Measurements from ENCODE around the gene SCO1. TPM values are rescaled to one million over a fixed set of nuclear protein-coding genes. Genes with fewer than 3 reads are reported as not detected.

SCO1 gene
- total RNA-seq, 4 donors from 2014 or later: 15.4 to 29.6 (median 24.1) TPM

DNA sequence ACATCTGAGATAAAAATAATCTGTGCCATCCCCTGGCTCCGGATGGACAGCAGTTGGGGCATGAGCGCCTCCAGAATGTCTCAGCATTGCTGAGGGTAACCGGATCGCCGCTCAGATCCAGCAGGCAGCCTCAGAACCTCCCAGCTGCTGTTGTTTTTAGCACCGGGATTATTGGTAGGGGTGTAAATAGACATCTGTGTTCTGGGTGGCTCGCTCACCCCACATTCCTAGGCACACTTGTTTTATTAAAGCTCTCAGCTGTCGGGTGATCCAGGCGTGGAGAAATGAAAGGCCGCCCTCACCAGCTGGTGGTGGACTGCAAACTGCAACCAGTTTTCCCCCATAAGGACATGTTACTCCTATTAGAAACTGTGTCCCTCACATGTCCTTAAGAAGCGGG, 72.4 kb downstream of the SCO1 start:
- Histone ChIP-seq H3K4me3 (no peak overlapping the region), H3K36me3 (peaks cover 0 to 15% of the 10 kb centered on the region in 2 donors), H3K27me3 (no peaks in the 10 kb centered on the region), H3K9me3 (no peaks in the 10 kb centered on the region), H3K27ac (no peak overlapping the region), H3K4me1 (no peaks in the 10 kb centered on the region)
- TF ChIP-seq POLR2AphosphoS5 (IDR thresholded peaks at IDR 0.05): no peak
- TF ChIP-seq, protein P1, sequence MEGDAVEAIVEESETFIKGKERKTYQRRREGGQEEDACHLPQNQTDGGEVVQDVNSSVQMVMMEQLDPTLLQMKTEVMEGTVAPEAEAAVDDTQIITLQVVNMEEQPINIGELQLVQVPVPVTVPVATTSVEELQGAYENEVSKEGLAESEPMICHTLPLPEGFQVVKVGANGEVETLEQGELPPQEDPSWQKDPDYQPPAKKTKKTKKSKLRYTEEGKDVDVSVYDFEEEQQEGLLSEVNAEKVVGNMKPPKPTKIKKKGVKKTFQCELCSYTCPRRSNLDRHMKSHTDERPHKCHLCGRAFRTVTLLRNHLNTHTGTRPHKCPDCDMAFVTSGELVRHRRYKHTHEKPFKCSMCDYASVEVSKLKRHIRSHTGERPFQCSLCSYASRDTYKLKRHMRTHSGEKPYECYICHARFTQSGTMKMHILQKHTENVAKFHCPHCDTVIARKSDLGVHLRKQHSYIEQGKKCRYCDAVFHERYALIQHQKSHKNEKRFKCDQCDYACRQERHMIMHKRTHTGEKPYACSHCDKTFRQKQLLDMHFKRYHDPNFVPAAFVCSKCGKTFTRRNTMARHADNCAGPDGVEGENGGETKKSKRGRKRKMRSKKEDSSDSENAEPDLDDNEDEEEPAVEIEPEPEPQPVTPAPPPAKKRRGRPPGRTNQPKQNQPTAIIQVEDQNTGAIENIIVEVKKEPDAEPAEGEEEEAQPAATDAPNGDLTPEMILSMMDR (IDR thresholded peaks at IDR 0.05): no peak
- no peak for TF ChIP-seq EP300 (IDR thresholded peaks at IDR 0.05)
- no peak for ATAC-seq
- 84 to 92% methylated on average over 2 to 9 of the region's 11 CpGs for WGBS, 2 donors (ENCODE audit: low coverage in 1 of 2)

DNA sequence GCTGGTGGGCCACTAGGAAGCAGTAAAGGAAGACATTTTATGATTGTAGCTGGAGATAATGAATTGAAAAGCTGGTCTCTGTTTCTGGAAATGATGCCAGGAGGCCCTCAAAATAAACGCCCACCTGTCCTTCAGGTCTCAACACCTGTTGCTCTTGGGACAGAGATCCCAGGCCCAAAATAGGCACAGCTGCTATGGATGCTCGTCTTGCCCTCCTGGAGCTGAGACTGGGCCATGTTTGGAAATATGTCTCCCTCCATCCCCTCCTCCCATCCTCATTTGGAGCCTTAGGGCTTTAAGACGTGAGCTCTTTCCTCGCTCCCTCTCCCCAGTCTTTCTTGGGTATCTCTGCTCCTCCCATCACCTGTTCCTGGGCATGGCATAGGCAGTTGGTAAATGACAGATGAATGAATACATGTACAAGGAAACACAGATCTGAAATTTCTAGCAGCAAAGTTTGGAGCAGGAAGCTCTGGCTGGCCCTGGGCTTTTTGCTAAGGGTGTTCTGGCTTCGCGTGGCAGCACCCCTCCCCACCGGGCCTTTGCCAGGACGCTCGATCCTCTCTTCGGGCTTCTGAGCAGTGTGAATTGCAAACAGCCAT, 73.5 kb downstream of the SCO1 start:
- no peak for TF ChIP-seq POLR2AphosphoS5 (IDR thresholded peaks at IDR 0.05)
- TF ChIP-seq POLR2A (IDR thresholded peaks at IDR 0.05): no peak
- no peak for TF ChIP-seq EP300 (IDR thresholded peaks at IDR 0.05)
- TF ChIP-seq, protein P1 (IDR thresholded peaks at IDR 0.05): no peak
- H3K27me3 ChIP-seq: no peaks in the 10 kb centered on the region
- WGBS, 2 donors (ENCODE audit: low coverage in 1 of 2): 70 to 89% methylated on average over 2 to 3 of the region's 10 CpGs
- H3K36me3 ChIP-seq: peaks cover 0 to 3% of the 10 kb centered on the region in 2 donors
- H3K4me3 ChIP-seq: no peak overlapping the region
- H3K27ac ChIP-seq: no peak overlapping the region
- H3K9me3 ChIP-seq: no peaks in the 10 kb centered on the region
- H3K4me1 ChIP-seq: no peaks in the 10 kb centered on the region
- ATAC-seq: no peak

DNA sequence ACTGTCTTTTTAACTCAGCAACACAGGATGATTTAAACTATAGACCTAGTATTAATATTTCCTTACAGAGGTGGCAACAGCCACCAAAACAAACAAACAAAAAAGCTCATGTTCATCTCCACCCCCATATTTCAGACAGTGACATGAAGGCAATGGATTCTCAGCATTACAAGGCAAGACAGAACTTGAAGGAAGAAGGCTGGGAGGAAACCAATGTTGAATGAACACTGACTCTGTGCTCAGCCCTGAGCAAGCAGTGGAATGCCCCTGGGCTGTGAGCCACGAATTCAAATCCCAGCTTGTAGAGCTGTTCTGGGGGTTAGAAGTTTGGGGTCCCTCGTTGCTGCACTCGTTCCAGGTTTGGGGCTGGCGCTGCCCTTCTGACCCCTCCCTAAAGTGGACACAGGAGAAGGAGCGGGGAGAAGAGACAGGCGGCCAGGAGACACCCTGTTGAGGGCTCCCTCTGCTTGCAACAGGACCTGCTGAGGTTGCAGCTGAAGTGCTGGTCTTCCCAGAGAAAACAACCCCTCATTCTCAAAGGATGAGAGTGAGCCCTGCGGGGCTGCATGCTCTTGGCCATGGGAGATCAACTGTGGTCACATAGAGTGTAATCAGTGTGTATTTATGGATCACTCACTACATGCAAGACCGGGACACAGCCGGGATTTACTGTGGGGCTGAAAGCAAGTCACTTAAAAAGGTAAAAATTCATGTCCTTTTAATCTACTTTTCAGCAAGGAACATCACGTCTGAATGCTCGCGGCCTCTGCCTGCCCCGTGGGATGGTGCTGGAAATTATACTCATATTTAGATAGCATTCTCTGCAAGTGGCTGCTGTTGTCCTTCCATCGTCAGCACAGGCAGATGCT, 74.5 kb downstream of the SCO1 start:
- H3K4me3 ChIP-seq: no peak overlapping the region

More for the DNA sequence above, 74.5 kb downstream of the SCO1 start:
- Histone ChIP-seq H3K27me3 (no peaks in the 10 kb centered on the region), H3K9me3 (no peaks in the 10 kb centered on the region), H3K36me3 (no peaks in the 10 kb centered on the region), H3K4me1 (peaks cover 0 to 6% (median 0%) of the 10 kb centered on the region in 3 donors), H3K27ac (no peak overlapping the region)
- no peak for TF ChIP-seq POLR2AphosphoS5 (IDR thresholded peaks at IDR 0.05)
- TF ChIP-seq, protein P1 (IDR thresholded peaks at IDR 0.05): no peak
- TF ChIP-seq POLR2A (IDR thresholded peaks at IDR 0.05): no peak
- no peak for TF ChIP-seq EP300 (IDR thresholded peaks at IDR 0.05)
- 61 to 75% methylated on average over 6 to 9 of the region's 14 CpGs for WGBS, 2 donors (ENCODE audit: low coverage in 1 of 2)
- ATAC-seq: no peak

Other genes with a start within 250 kb of the SCO1 start
- not detected for gene MYH4, start 228.0 kb downstream of the SCO1 start, total RNA-seq
- gene MYH1, start 179.0 kb downstream of the SCO1 start, total RNA-seq: under 1 TPM in 1 of 4 donors, not detected in 3; 0.15 TPM
- gene MYH2, start 147.9 kb downstream of the SCO1 start, total RNA-seq: 1 to 10 TPM in 2 of 4 donors, not detected in 2; 1.0 to 2.8 TPM
- 1 to 10 TPM in 3 of 4 donors, under 1 TPM in 1; 0.87 to 3.5 (median 1.7) TPM for gene MYH3, start 40.2 kb downstream of the SCO1 start, total RNA-seq
- gene ADPRM, start 61 bp upstream of the SCO1 start, total RNA-seq: 10 to 100 TPM in 2 of 4 donors, 1 to 10 TPM in 2; 8.3 to 13.2 (median 9.5) TPM
- gene TMEM220, start 32.5 kb upstream of the SCO1 start, total RNA-seq: 10 to 100 TPM in 3 of 4 donors, 1 to 10 TPM in 1; 9.4 to 18.3 (median 15.6) TPM
- not detected for gene TMEM238L, start 106.6 kb upstream of the SCO1 start, total RNA-seq
- 1 to 10 TPM in 2 of 4 donors, under 1 TPM in 2; 0.19 to 2.1 (median 0.91) TPM for gene PIRT, start 140.6 kb upstream of the SCO1 start, total RNA-seq

All from gastroesophageal sphincter (tissue), 4 donors.